GM18519 (cell line): ENCODE measurements around the gene ASCC3.

Experiments used
- ATAC-seq: cut with Tn5 transposase; IDR thresholded peaks from one replicate; pipeline ENCODE4 v1.9.1; 2021; ENCODE audit warnings: mild to moderate bottlenecking, moderate library complexity; ENCODE audit not compliant: unreplicated experiment, low FRiP score

Gene ASCC3

GRCh38 chr6:100730001-100730980 lies 150.8 kb downstream of the ASCC3 start:
- ATAC-seq: no peak

- no peak for ATAC-seq
Observed at GRCh38 chr6:100726666-100727065, 154.5 kb downstream of the ASCC3 start.

- no peak for ATAC-seq
Observed at GRCh38 chr6:100724696-100725095, 156.4 kb downstream of the ASCC3 start.

- no peak for ATAC-seq
Observed at GRCh38 chr6:100724222-100724621, 156.9 kb downstream of the ASCC3 start.

- ATAC-seq: no peak
Observed at GRCh38 chr6:100721256-100721655, 159.9 kb downstream of the ASCC3 start.

GRCh38 chr6:100719883-100720682 lies 161.0 kb downstream of the ASCC3 start:
- no peak for ATAC-seq

- no peak for ATAC-seq
Observed at GRCh38 chr6:100712997-100713396, 168.1 kb downstream of the ASCC3 start.

GRCh38 chr6:100706491-100706890 lies 174.6 kb downstream of the ASCC3 start:
- no peak for ATAC-seq

GRCh38 chr6:100704961-100705360 lies 176.2 kb downstream of the ASCC3 start:
- no peak for ATAC-seq

- no peak for ATAC-seq
Observed at GRCh38 chr6:100701728-100702127, 179.4 kb downstream of the ASCC3 start.

- ATAC-seq: no peak
Observed at GRCh38 chr6:100700009-100700408, 181.1 kb downstream of the ASCC3 start.

GRCh38 chr6:100695445-100695844 lies 185.7 kb downstream of the ASCC3 start:
- ATAC-seq: no peak

- no peak for ATAC-seq
Observed at GRCh38 chr6:100693249-100693927, 187.7 kb downstream of the ASCC3 start.

- ATAC-seq: no peak
Observed at GRCh38 chr6:100691972-100692371, 189.2 kb downstream of the ASCC3 start.

- no peak for ATAC-seq
Observed at GRCh38 chr6:100686216-100686615, 194.9 kb downstream of the ASCC3 start.

GRCh38 chr6:100685747-100686146 lies 195.4 kb downstream of the ASCC3 start:
- no peak for ATAC-seq

- no peak for ATAC-seq
Observed at GRCh38 chr6:100680163-100680562, 201.0 kb downstream of the ASCC3 start.

- no peak for ATAC-seq
Observed at GRCh38 chr6:100678027-100678426, 203.1 kb downstream of the ASCC3 start.

GRCh38 chr6:100677240-100677639 lies 203.9 kb downstream of the ASCC3 start:
- no peak for ATAC-seq

GRCh38 chr6:100673641-100674040 lies 207.5 kb downstream of the ASCC3 start:
- no peak for ATAC-seq

- ATAC-seq: no peak
Observed at GRCh38 chr6:100671740-100672139, 209.4 kb downstream of the ASCC3 start.
